ENCODE results near the gene KATNAL1. TPM values are rescaled to one million over a fixed set of nuclear protein-coding genes. Genes with fewer than 3 reads are reported as not detected.
"Not testable (repeated sequence)": the region's sequence is repeated elsewhere in the genome, so short reads cannot be mapped to it uniquely, and the experiment has no call there.

The KATNAL1 gene
- total RNA-seq, 1 experiment from 2014 or later = 14.3 TPM

GRCh38 chr13:30212256-30212655 lies 95.1 kb downstream of the KATNAL1 start:
- DNase-seq (ENCODE audit: low read depth) = no peak

GRCh38 chr13:30211745-30212144 lies 95.6 kb downstream of the KATNAL1 start:
- no peak for DNase-seq (ENCODE audit: low read depth)

- DNase-seq (ENCODE audit: low read depth) = no peak
Measured at GRCh38 chr13:30204564-30204963, 102.8 kb downstream of the KATNAL1 start.

GRCh38 chr13:30196025-30196424 lies 111.3 kb downstream of the KATNAL1 start:
- peak; percentile 68 for DNase-seq (ENCODE audit: low read depth)

GRCh38 chr13:30194906-30195305 lies 112.4 kb downstream of the KATNAL1 start:
- DNase-seq (ENCODE audit: low read depth) = no peak

GRCh38 chr13:30193279-30194234 lies 113.8 kb downstream of the KATNAL1 start:
- DNase-seq (ENCODE audit: low read depth) = no peak

- DNase-seq (ENCODE audit: low read depth) = no peak
Measured at GRCh38 chr13:30192320-30193093, 114.8 kb downstream of the KATNAL1 start.

GRCh38 chr13:30191491-30192100 lies 115.8 kb downstream of the KATNAL1 start:
- peak; percentile 19 for DNase-seq (ENCODE audit: low read depth)

- no peak for DNase-seq (ENCODE audit: low read depth)
Measured at GRCh38 chr13:30186634-30187415, 120.5 kb downstream of the KATNAL1 start.

- no peak for DNase-seq (ENCODE audit: low read depth)
Measured at GRCh38 chr13:30181888-30182651, 125.3 kb downstream of the KATNAL1 start.

- DNase-seq (ENCODE audit: low read depth) = no peak
Measured at GRCh38 chr13:30179597-30180276, 127.6 kb downstream of the KATNAL1 start.

GRCh38 chr13:30178976-30179375 lies 128.4 kb downstream of the KATNAL1 start:
- DNase-seq (ENCODE audit: low read depth) = no peak

GRCh38 chr13:30175166-30175565 lies 132.2 kb downstream of the KATNAL1 start:
- no peak for DNase-seq (ENCODE audit: low read depth)

- not testable (repeated sequence) for DNase-seq (ENCODE audit: low read depth)
Measured at GRCh38 chr13:30174250-30174649, 133.1 kb downstream of the KATNAL1 start.

- DNase-seq (ENCODE audit: low read depth) = no peak
Measured at GRCh38 chr13:30173303-30173610, 134.1 kb downstream of the KATNAL1 start.

GRCh38 chr13:30172593-30173302 lies 134.6 kb downstream of the KATNAL1 start:
- no peak for DNase-seq (ENCODE audit: low read depth)

- DNase-seq (ENCODE audit: low read depth) = no peak
Measured at GRCh38 chr13:30170569-30170968, 136.8 kb downstream of the KATNAL1 start.

GRCh38 chr13:30169442-30169841 lies 137.9 kb downstream of the KATNAL1 start:
- DNase-seq (ENCODE audit: low read depth) = no peak

GRCh38 chr13:30165796-30166195 lies 141.6 kb downstream of the KATNAL1 start:
- DNase-seq (ENCODE audit: low read depth) = no peak

GRCh38 chr13:30165071-30165470 lies 142.3 kb downstream of the KATNAL1 start:
- no peak for DNase-seq (ENCODE audit: low read depth)

Data from Daoy (cell line).